Neutrophil (primary cell): Measurements from ENCODE around the gene ARMC6.

ENCODE experiments used
- H3K27ac ChIP-seq: fragments of 200-600 bp; sonication (generic); 2 replicates; pipeline ENCODE4 v1.5.1; 2016; ENCODE audit warnings: mild to moderate bottlenecking, moderate library complexity
- H3K27me3 ChIP-seq: fragments of 200-600 bp; sonication (generic); 2 replicates; pipeline ENCODE4 v1.6.0; 2016; ENCODE audit warnings: mild to moderate bottlenecking
- H3K36me3 ChIP-seq: fragments of 200-600 bp; sonication (generic); 2 replicates; pipeline ENCODE4 v1.5.1; 2017
- H3K4me1 ChIP-seq, 2 experiments: fragments of 200-600 bp in 1 of 2; sonication (generic) in 1 of 2; 1 replicate in 1 of 2; 2 replicates in 1 of 2; pipeline versions ENCODE4 v1.5.1 to v1.6.1; 2013 to 2016; ENCODE audit warnings: low read depth in 1 of 2, low read length in 1 of 2, mild to moderate bottlenecking in 1 of 2, moderate library complexity in 1 of 2; ENCODE audit not compliant: control insufficient read depth in 1 of 2, insufficient read depth in 1 of 2
- H3K4me3 ChIP-seq, 2 experiments: fragments of 200-600 bp in 1 of 2; sonication (generic) in 1 of 2; 1 replicate in 1 of 2; 2 replicates in 1 of 2; pipeline ENCODE4 v1.5.1; 2013 to 2016; ENCODE audit warnings: low read depth in 1 of 2, low read length in 1 of 2, mild to moderate bottlenecking in 1 of 2, moderate library complexity in 1 of 2
- H3K9me3 ChIP-seq: fragments of 200-600 bp; sonication (generic); 2 replicates; pipeline ENCODE4 v1.5.1; 2016
- CTCF ChIP-seq: fragments of 200-600 bp; sonication (generic); IDR thresholded peaks from 2 replicates; pipeline ENCODE4 v1.5.1; 2016; ENCODE audit warnings: antibody characterized with exemption

Gene ARMC6

GRCh38 chr19:19042732-19043280 lies 9.4 kb downstream of the ARMC6 start:
- H3K4me3 ChIP-seq: no peak overlapping the region

GRCh38 chr19:19043481-19043880 lies 10.1 kb downstream of the ARMC6 start:
- Histone ChIP-seq H3K27ac (no peak overlapping the region), H3K9me3 (no peaks in the 10 kb centered on the region), H3K4me1 (no peaks in the 10 kb centered on the region), H3K27me3 (no peaks in the 10 kb centered on the region), H3K4me3 (no peak overlapping the region), H3K36me3 (peaks cover 16% of the 10 kb centered on the region)
- no peak for TF ChIP-seq CTCF

More at GRCh38 chr19:19042732-19043280, 9.4 kb downstream of the ARMC6 start:
- Histone ChIP-seq H3K27ac (no peak overlapping the region), H3K36me3 (peaks cover 16% of the 10 kb centered on the region), H3K4me1 (no peaks in the 10 kb centered on the region), H3K27me3 (no peaks in the 10 kb centered on the region), H3K9me3 (no peaks in the 10 kb centered on the region)
- no peak for TF ChIP-seq CTCF

GRCh38 chr19:19043881-19044280 lies 10.5 kb downstream of the ARMC6 start:
- no peak overlapping the region for H3K27ac ChIP-seq
- no peak overlapping the region for H3K4me3 ChIP-seq
- no peaks in the 10 kb centered on the region for H3K9me3 ChIP-seq
- H3K27me3 ChIP-seq: no peaks in the 10 kb centered on the region
- H3K4me1 ChIP-seq: no peaks in the 10 kb centered on the region
- TF ChIP-seq CTCF: no peak
- peaks cover 16% of the 10 kb centered on the region for H3K36me3 ChIP-seq

- no peaks in the 10 kb centered on the region for H3K4me1 ChIP-seq
- H3K4me3 ChIP-seq: no peak overlapping the region
- peaks cover 21% of the 10 kb centered on the region for H3K36me3 ChIP-seq
- no peaks in the 10 kb centered on the region for H3K27me3 ChIP-seq
- no peaks in the 10 kb centered on the region for H3K9me3 ChIP-seq
- no peak overlapping the region for H3K27ac ChIP-seq
- TF ChIP-seq CTCF: no peak
Observed at GRCh38 chr19:19049406-19049805, 16.0 kb downstream of the ARMC6 start.

GRCh38 chr19:19050104-19050503 lies 16.7 kb downstream of the ARMC6 start:
- Histone ChIP-seq H3K9me3 (no peaks in the 10 kb centered on the region), H3K4me1 (no peaks in the 10 kb centered on the region), H3K36me3 (peaks cover 25% of the 10 kb centered on the region), H3K4me3 (no peak overlapping the region), H3K27me3 (no peaks in the 10 kb centered on the region), H3K27ac (no peak overlapping the region)
- no peak for TF ChIP-seq CTCF

- TF ChIP-seq CTCF: no peak
- H3K9me3 ChIP-seq: no peaks in the 10 kb centered on the region
- H3K4me1 ChIP-seq: no peaks in the 10 kb centered on the region
- H3K27me3 ChIP-seq: no peaks in the 10 kb centered on the region
- H3K27ac ChIP-seq: no peak overlapping the region
- H3K4me3 ChIP-seq: no peak overlapping the region
- peaks cover 32% of the 10 kb centered on the region for H3K36me3 ChIP-seq
Observed at GRCh38 chr19:19050731-19051130, 17.3 kb downstream of the ARMC6 start.
